Erythroblast (primary cell): ENCODE data around the gene ELMOD3.

Experiments used
- GATA1 ChIP-seq: IDR thresholded peaks from 2 replicates; pipeline ENCODE4 v1.6.1; 2011; ENCODE audit warnings: low read depth, mild to moderate bottlenecking, control low read depth, low read length, moderate library complexity
- POLR2A ChIP-seq: IDR thresholded peaks from 2 replicates; pipeline ENCODE4 v1.6.1; 2011; ENCODE audit warnings: mild to moderate bottlenecking, low read length

- no peak for TF ChIP-seq POLR2A
- no peak for TF ChIP-seq GATA1
These were observed 66.1 kb downstream of the ELMOD3 start for GRCh38 chr2:85420536-85421259.
